Measurements from ENCODE around the gene WDR38. TPM values are rescaled to one million over a fixed set of nuclear protein-coding genes. Genes with fewer than 3 reads are reported as not detected.

Gene WDR38
- polyA plus RNA-seq (2013, experiment 1 of 2): not detected
- polyA plus RNA-seq (2013, experiment 2 of 2): not detected

- no peaks in the 10 kb centered on the region for H3K4me1 ChIP-seq (ENCODE audit: control insufficient read depth, low read depth, low read length)
- H4K8ac ChIP-seq (ENCODE audit: low read depth, low read length): no peak within 1 kb of the TSS
- no peak within 1 kb of the TSS for H4K5ac ChIP-seq (ENCODE audit: low read length)
- no peak within 1 kb of the TSS for H3K27ac ChIP-seq (ENCODE audit: low read depth, low read length)
- peak within 1 kb of the TSS; percentile 60 for H3K9ac ChIP-seq (ENCODE audit: low read length)
- WGBS (ENCODE audit: extremely low coverage, insufficient coverage, low lambda C conversion rate): no CpG with 5 or more reads among the region's 51 CpGs
- H2BK5ac ChIP-seq (ENCODE audit: low read length): no peak within 1 kb of the TSS
- no peak within 1 kb of the TSS for H2BK15ac ChIP-seq (replicated peaks; ENCODE audit: low read depth)
- no peak within 1 kb of the TSS for H2AK5ac ChIP-seq (ENCODE audit: low read length)
- H2BK120ac ChIP-seq (ENCODE audit: low read depth, low read length): no peak within 1 kb of the TSS
- no peak within 1 kb of the TSS for H3K4me3 ChIP-seq (ENCODE audit: low read length)
- no peaks in the 10 kb centered on the region for H3K79me2 ChIP-seq (ENCODE audit: control insufficient read depth, insufficient read depth, low read length)
- H3K18ac ChIP-seq (ENCODE audit: low read length): no peak within 1 kb of the TSS
- H3K23ac ChIP-seq (ENCODE audit: low read length): no peak within 1 kb of the TSS
- peaks cover 2% of the 10 kb centered on the region for H3K79me1 ChIP-seq (ENCODE audit: low read length)
- H3K36me3 ChIP-seq (ENCODE audit: control insufficient read depth, insufficient read depth, low read length): peaks cover 6% of the 10 kb centered on the region
- no peaks in the 10 kb centered on the region for H3K27me3 ChIP-seq (ENCODE audit: insufficient read depth, low read length, poor library complexity)
- H3K4ac ChIP-seq (ENCODE audit: low read depth, low read length): no peak within 1 kb of the TSS
- peak within 1 kb of the TSS; percentile 90 for H3K4me2 ChIP-seq (ENCODE audit: low read length)
- H3K56ac ChIP-seq (ENCODE audit: low read length): peak within 1 kb of the TSS; percentile 79
- peak; percentile 91 for DNase-seq
These were observed at the start of gene WDR38 for GRCh38 chr9:124852829-124853531. Gene WDR38, plus strand, starts transcription at chr9:124853460. Its CDS starts 72 bp downstream, at chr9:124853532.

GRCh38 chr9:124803911-124804310 lies 49.3 kb upstream of the WDR38 start:
- no peaks in the 10 kb centered on the region for H3K79me1 ChIP-seq (ENCODE audit: low read length)
- no peak overlapping the region for H3K4me2 ChIP-seq (ENCODE audit: low read length)
- no peaks in the 10 kb centered on the region for H3K36me3 ChIP-seq (ENCODE audit: control insufficient read depth, insufficient read depth, low read length)
- no peak overlapping the region for H2AK5ac ChIP-seq (ENCODE audit: low read length)
- H3K18ac ChIP-seq (ENCODE audit: low read length): no peak overlapping the region
- no peak overlapping the region for H3K27ac ChIP-seq (ENCODE audit: low read depth, low read length)
- no peak overlapping the region for H2BK120ac ChIP-seq (ENCODE audit: low read depth, low read length)
- no peaks in the 10 kb centered on the region for H3K27me3 ChIP-seq (ENCODE audit: insufficient read depth, low read length, poor library complexity)
- H3K9ac ChIP-seq (ENCODE audit: low read length): no peak overlapping the region
- no peak overlapping the region for H2BK5ac ChIP-seq (ENCODE audit: low read length)
- H3K56ac ChIP-seq (ENCODE audit: low read length): no peak overlapping the region
- no peak overlapping the region for H4K8ac ChIP-seq (ENCODE audit: low read depth, low read length)
- no peak overlapping the region for H4K5ac ChIP-seq (ENCODE audit: low read length)
- no CpG with 5 or more reads among the region's 8 CpGs for WGBS (ENCODE audit: extremely low coverage, insufficient coverage, low lambda C conversion rate)
- no peak overlapping the region for H3K4me3 ChIP-seq (ENCODE audit: low read length)
- no peaks in the 10 kb centered on the region for H3K4me1 ChIP-seq (ENCODE audit: control insufficient read depth, low read depth, low read length)
- H2BK15ac ChIP-seq (replicated peaks; ENCODE audit: low read depth): no peak overlapping the region
- H3K4ac ChIP-seq (ENCODE audit: low read depth, low read length): no peak overlapping the region
- no peak for DNase-seq
- no peaks in the 10 kb centered on the region for H3K79me2 ChIP-seq (ENCODE audit: control insufficient read depth, insufficient read depth, low read length)
- H3K23ac ChIP-seq (ENCODE audit: low read length): no peak overlapping the region

GRCh38 chr9:124805186-124805585 lies 48.1 kb upstream of the WDR38 start:
- no peak overlapping the region for H2BK120ac ChIP-seq (ENCODE audit: low read depth, low read length)
- H3K27ac ChIP-seq (ENCODE audit: low read depth, low read length): no peak overlapping the region
- DNase-seq: no peak
- H3K79me1 ChIP-seq (ENCODE audit: low read length): no peaks in the 10 kb centered on the region
- H3K27me3 ChIP-seq (ENCODE audit: insufficient read depth, low read length, poor library complexity): no peaks in the 10 kb centered on the region
- no CpG with 5 or more reads among the region's 4 CpGs for WGBS (ENCODE audit: extremely low coverage, insufficient coverage, low lambda C conversion rate)
- H3K56ac ChIP-seq (ENCODE audit: low read length): no peak overlapping the region
- H3K4ac ChIP-seq (ENCODE audit: low read depth, low read length): no peak overlapping the region
- no peak overlapping the region for H3K4me3 ChIP-seq (ENCODE audit: low read length)
- no peak overlapping the region for H3K4me2 ChIP-seq (ENCODE audit: low read length)
- no peak overlapping the region for H3K9ac ChIP-seq (ENCODE audit: low read length)
- H3K4me1 ChIP-seq (ENCODE audit: control insufficient read depth, low read depth, low read length): no peaks in the 10 kb centered on the region
- H2AK5ac ChIP-seq (ENCODE audit: low read length): no peak overlapping the region
- H2BK15ac ChIP-seq (replicated peaks; ENCODE audit: low read depth): no peak overlapping the region
- H4K5ac ChIP-seq (ENCODE audit: low read length): no peak overlapping the region
- H3K18ac ChIP-seq (ENCODE audit: low read length): no peak overlapping the region
- H4K8ac ChIP-seq (ENCODE audit: low read depth, low read length): no peak overlapping the region
- H2BK5ac ChIP-seq (ENCODE audit: low read length): no peak overlapping the region
- H3K23ac ChIP-seq (ENCODE audit: low read length): no peak overlapping the region
- no peaks in the 10 kb centered on the region for H3K79me2 ChIP-seq (ENCODE audit: control insufficient read depth, insufficient read depth, low read length)
- no peaks in the 10 kb centered on the region for H3K36me3 ChIP-seq (ENCODE audit: control insufficient read depth, insufficient read depth, low read length)

- no CpG with 5 or more reads among the region's 12 CpGs for WGBS (ENCODE audit: extremely low coverage, insufficient coverage, low lambda C conversion rate)
- no peak overlapping the region for H3K4ac ChIP-seq (ENCODE audit: low read depth, low read length)
- no peak overlapping the region for H2BK5ac ChIP-seq (ENCODE audit: low read length)
- no peaks in the 10 kb centered on the region for H3K36me3 ChIP-seq (ENCODE audit: control insufficient read depth, insufficient read depth, low read length)
- H3K56ac ChIP-seq (ENCODE audit: low read length): no peak overlapping the region
- H3K27ac ChIP-seq (ENCODE audit: low read depth, low read length): no peak overlapping the region
- H2BK120ac ChIP-seq (ENCODE audit: low read depth, low read length): no peak overlapping the region
- H3K79me2 ChIP-seq (ENCODE audit: control insufficient read depth, insufficient read depth, low read length): no peaks in the 10 kb centered on the region
- no peak overlapping the region for H4K8ac ChIP-seq (ENCODE audit: low read depth, low read length)
- H3K27me3 ChIP-seq (ENCODE audit: insufficient read depth, low read length, poor library complexity): no peaks in the 10 kb centered on the region
- no peak overlapping the region for H3K4me3 ChIP-seq (ENCODE audit: low read length)
- H3K23ac ChIP-seq (ENCODE audit: low read length): no peak overlapping the region
- no peak overlapping the region for H4K5ac ChIP-seq (ENCODE audit: low read length)
- no peak for DNase-seq
- no peaks in the 10 kb centered on the region for H3K79me1 ChIP-seq (ENCODE audit: low read length)
- H2BK15ac ChIP-seq (replicated peaks; ENCODE audit: low read depth): no peak overlapping the region
- no peak overlapping the region for H3K9ac ChIP-seq (ENCODE audit: low read length)
- H3K4me1 ChIP-seq (ENCODE audit: control insufficient read depth, low read depth, low read length): peaks cover 7% of the 10 kb centered on the region
- no peak overlapping the region for H2AK5ac ChIP-seq (ENCODE audit: low read length)
- H3K18ac ChIP-seq (ENCODE audit: low read length): no peak overlapping the region
- H3K4me2 ChIP-seq (ENCODE audit: low read length): no peak overlapping the region
These were observed 44.9 kb upstream of the WDR38 start for GRCh38 chr9:124808246-124808956.

- Histone ChIP-seq H2AK5ac (ENCODE audit: low read length) (no peak overlapping the region), H3K18ac (ENCODE audit: low read length) (no peak overlapping the region), H4K5ac (ENCODE audit: low read length) (no peak overlapping the region), H3K23ac (ENCODE audit: low read length) (no peak overlapping the region), H3K79me1 (ENCODE audit: low read length) (no peaks in the 10 kb centered on the region), H3K9ac (ENCODE audit: low read length) (no peak overlapping the region), H3K4me1 (ENCODE audit: control insufficient read depth, low read depth, low read length) (peaks cover 7% of the 10 kb centered on the region), H2BK15ac (replicated peaks; ENCODE audit: low read depth) (no peak overlapping the region), H3K4ac (ENCODE audit: low read depth, low read length) (no peak overlapping the region), H4K8ac (ENCODE audit: low read depth, low read length) (no peak overlapping the region), H3K27me3 (ENCODE audit: insufficient read depth, low read length, poor library complexity) (no peaks in the 10 kb centered on the region), H2BK120ac (ENCODE audit: low read depth, low read length) (no peak overlapping the region), H3K27ac (ENCODE audit: low read depth, low read length) (no peak overlapping the region), H3K4me2 (ENCODE audit: low read length) (no peak overlapping the region), H3K56ac (ENCODE audit: low read length) (no peak overlapping the region), H3K36me3 (ENCODE audit: control insufficient read depth, insufficient read depth, low read length) (no peaks in the 10 kb centered on the region), H3K79me2 (ENCODE audit: control insufficient read depth, insufficient read depth, low read length) (no peaks in the 10 kb centered on the region), H2BK5ac (ENCODE audit: low read length) (no peak overlapping the region), H3K4me3 (ENCODE audit: low read length) (no peak overlapping the region)
- DNase-seq: peak; percentile 67
- whole genome bisulfite sequencing (ENCODE audit: extremely low coverage, insufficient coverage, low lambda C conversion rate): no CpG with 5 or more reads among the region's 6 CpGs
These were observed 44.0 kb upstream of the WDR38 start for GRCh38 chr9:124809211-124809610.

All from mesendoderm (in vitro differentiated cells).